RCC 7860 (cell line): ENCODE data around the gene TP63.

Experiments
- DNase-seq: peaks from one replicate; pipeline ENCODE4 v3.0.0-alpha.2; 2015; ENCODE audit warnings: low spot score
- FAIRE-seq: peaks from 2 replicates; lab custom pipeline; 2012; peaks lifted over from hg19 to GRCh38; lab: Jason Lieb, UNC

TP63 gene

DNA sequence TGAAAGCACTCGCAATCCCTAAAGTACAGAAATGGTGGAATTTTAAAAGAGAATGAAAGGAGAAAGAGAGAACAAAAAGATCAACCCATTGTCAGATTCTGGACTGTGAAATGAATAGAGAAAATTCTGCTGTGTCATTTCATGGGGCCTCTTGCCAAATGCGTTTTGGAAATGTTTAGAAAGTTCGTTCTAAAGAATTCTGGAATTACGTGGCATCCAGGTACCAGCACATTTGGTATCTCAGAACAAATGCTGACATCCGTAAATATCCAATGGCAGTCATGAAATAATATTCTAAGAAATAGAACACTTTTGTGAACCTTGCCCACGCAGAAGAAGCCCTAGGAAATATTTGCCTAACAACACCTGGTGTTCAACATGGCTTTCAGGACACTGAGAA lies 270.3 kb downstream of the TP63 start:
- FAIRE-seq, result no peak

DNA sequence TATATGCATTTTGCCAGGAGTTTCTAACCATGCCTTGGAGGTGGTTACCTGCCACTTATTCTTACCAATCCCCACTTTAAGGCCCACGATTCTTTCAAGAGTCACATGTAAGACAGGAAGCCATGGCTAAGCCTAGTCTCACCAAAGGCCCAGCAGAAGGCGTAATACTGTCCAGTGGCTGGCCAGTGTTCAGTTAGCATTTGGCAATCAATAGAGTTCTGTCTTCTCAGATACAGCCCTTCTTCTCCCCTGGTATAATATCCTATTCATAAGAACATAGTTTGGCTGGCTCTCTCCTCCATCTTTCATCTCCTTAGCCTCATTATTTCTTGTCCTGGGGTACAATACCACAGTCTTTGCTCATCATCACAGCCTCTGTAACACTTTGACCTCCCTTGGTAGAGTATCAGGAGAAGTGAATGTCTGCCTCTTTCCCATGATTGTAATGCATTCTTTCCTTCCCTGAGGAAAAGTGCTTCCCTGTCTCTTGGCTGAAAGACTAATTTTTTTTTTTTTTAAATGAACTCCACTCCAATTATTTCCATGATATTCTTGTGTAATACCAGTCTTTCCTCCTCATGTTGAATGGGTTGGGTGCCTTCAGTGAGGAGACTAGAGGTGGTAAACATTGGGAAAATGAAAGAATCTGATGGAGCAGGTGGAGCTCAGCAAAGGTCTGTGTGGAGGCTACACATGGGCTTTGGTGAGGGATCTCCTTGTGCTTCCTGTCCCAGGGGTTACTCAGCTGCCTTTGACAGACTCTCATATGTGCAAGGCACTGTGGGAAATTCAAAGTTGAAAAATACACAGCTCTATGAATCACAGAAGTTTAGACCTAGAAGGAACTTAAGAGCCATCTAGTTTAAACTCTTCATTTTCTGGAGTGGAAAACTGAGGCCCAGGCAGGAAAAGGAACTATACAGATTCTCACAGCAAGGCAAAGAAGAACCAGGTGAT lies 271.3 kb downstream of the TP63 start:
- DNase-seq (no peak), FAIRE-seq (no peak)

More for the DNA sequence above, 270.3 kb downstream of the TP63 start:
- DNase-seq, result no peak

DNA sequence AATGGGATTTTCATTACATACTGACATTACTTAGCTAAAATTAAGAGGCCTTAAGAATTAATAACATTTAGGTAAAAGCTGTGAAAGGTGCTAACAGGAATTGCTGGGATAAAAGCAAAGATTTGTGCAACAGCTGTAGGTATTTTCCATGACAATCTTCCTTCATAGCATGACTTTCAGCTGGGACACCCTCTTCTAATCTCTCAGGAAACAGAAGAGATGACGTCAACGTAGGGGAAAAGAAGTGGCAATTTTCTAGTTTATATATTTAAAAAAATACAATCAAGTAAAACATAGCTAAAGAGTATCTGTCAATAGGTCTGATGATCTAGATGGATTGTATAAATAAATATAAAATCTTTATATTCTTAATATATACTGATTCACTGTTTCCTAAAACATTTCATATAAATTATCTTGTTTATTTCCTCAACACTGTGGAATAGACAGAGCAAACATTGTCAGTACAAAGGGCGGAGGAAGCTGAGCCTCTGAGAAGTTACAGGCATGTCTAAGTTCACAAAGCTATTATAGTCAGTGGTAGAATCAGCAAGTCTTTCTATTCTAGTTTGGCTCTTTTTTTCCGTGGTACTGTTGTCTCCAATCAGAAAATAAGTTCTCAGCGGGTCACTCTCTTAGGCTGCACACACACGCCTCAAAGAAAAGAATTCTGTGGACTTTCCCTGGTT lies 272.5 kb downstream of the TP63 start:
- FAIRE-seq (no peak), DNase-seq (no peak)

DNA sequence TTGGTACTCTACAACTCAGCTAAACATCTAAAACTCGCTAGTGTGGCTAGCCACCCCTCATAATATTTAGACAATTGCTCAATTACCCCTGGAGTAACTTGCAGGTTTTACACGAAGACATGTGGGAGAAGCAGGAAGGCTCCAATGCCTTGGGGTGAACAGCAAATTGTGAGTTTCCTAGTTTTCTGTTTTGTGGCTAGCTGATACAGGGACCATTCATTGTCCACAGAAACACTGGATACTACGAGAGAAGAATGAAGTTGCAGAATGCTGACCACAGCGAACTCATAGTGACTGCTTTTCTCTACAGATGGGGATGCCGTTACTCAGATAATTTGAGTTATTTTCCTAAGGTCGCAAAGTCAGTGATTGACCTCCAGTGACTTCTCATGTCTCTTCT lies 276.6 kb downstream of the TP63 start:
- no peak for FAIRE-seq
- no peak for DNase-seq

DNA sequence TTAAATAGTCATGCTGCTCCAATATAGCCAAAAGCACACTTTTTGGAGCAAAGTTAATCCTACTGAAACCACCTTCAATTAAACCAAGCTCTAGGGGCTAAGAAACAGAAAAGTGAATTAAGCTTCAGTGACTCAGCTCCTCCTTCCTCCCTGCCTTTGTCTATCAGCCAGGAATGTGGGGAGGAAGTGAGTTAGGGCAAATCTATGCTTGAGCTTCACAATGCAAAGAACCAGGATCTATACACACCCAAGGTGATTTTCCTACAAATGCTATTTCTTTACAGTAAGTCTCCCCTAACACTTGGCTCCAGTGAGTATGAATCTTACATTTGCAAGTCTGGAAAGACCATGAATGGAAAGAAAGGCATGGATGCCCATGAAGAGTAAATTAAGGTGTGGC lies 277.5 kb downstream of the TP63 start:
- DNase-seq, result peak; percentile 51
- FAIRE-seq, result peak; percentile 73

DNA sequence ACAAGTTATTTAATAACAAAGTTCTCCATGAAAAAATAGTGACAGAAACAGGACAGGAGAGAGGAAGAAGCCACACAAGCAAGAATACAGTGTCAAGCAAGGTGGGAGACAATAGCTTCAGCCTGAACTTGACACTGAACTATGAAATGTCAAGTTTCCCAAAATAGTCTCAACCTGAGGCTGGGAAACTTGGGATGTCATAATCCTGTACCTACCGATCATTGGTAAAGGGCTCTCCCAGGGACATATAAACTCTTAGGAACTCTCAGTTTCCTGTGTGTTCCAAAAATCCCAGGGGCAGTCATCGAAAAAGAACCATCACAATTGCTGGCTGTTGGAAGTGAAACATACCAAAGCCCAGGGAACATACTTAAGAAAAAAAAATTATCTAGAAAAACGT lies 277.9 kb downstream of the TP63 start:
- no peak for FAIRE-seq
- no peak for DNase-seq

DNA sequence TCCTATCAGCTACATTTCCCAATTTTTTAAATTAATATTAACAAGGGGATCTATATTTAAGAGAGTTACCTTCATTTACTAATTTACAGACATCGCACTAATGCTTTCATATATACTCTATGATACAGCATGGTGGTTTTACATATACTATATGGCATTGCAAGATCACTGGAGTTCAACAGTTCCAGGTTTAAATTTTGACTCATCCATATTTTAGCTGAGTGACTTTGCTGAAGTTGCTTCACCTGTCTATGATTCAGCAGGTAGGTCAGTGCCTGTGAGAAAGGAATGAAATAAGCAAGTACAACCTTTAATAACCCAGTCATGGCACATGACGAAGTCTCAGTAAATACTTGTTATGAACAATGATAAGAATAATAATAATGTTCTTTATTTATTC lies 278.4 kb downstream of the TP63 start:
- peak; percentile 7 for FAIRE-seq

DNA sequence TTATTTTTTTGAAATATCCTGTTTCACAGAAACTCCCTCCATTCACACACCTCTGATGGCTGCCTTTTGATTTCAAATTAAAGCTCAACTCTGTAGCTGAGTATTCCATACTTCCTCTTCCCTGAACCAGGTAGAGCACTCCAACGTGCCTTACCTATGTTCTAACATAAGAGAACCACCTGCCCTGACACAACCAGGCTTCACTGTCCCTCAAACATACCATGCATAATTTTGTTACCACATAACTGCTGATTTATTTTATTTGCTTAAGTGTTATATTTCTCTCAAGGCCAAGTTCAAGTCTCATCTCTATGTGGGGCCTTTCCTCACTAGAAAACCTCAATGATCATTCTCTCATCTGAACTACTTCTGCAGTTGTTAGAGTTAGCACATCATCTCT lies 279.8 kb downstream of the TP63 start:
- no peak for DNase-seq
- no peak for FAIRE-seq

More for the DNA sequence above, 278.4 kb downstream of the TP63 start:
- DNase-seq, result no peak

DNA sequence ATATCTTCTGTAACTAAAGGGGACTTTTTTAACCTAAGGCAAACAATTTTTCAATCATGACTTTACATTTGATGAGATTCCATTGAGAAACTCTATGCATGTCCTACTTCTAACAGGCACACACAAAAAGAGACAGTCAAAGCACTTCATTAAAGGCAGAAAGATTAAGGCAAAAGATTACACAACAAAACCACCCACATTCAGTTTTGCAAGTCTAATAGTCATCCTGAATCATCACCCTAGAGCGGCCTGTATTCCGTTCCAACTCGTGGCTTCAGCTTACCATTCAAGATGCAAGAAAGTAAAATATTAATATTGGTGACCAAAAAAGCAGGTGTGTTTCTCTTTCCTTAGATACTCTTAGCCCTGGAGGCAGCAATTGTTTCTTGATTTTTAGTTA lies 283.6 kb downstream of the TP63 start:
- DNase-seq (peak; percentile 79), FAIRE-seq (peak; percentile 98)

DNA sequence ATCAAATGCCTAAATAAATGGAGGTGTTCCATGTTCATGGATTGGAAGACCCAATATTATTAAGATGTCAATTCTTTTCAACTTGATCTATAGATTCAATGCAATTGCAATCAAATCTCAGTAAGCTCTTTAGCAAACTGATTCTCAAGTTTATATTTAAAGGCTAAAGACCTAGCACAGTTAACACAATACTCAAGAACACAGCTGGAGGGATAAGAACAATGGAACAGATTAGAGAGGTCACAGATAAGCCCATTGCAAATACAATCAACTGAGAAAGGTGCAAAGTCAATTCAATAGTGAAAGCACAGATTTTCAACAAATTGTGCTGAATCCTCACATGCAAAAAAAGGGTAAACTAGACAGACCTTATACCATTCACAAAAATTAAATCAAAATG lies 290.6 kb downstream of the TP63 start:
- no peak for FAIRE-seq
- DNase-seq, result no peak

DNA sequence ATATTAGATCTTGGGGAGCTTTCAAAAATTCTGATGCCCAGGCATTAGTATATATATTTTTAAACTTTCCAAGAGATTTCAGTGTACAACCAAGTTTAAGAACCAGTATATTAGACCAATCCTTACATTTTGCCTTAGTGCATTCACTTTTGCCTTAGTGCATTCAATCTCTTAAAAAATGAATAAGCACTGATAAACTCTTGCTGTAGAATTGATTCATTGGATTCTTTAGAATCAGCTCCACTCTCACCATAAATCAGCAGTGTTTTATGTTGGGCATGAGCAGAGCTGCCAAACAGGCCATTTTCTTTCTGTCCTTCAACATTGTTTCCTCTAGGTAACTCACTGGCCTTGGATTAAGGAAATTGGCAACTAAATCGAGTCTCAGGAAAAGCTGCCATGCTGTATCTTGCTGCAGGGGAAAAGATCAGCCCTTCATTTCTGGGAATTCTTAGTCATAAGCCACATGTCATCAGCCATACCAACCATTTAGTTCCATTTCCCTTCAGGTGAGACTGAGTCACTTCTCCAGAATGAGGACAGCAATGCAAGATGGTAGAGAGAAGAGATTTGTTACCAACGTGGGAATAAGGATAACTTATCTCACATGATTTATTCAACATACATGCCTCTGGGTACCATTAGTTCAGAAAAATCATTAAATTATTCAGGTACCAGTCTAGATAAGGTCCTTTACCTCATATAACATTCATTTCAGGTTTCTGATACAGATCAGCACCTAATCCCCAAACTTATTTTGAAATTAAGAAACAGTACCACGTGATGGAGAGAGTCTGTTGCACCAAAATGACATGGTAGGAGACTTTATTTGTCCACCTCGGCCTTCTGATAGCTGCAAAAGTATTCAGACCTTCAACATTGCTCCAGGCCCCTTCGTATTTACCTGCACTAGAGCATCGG lies 297.0 kb downstream of the TP63 start:
- peak; percentile 53 for DNase-seq
- FAIRE-seq, result peak; percentile 72

DNA sequence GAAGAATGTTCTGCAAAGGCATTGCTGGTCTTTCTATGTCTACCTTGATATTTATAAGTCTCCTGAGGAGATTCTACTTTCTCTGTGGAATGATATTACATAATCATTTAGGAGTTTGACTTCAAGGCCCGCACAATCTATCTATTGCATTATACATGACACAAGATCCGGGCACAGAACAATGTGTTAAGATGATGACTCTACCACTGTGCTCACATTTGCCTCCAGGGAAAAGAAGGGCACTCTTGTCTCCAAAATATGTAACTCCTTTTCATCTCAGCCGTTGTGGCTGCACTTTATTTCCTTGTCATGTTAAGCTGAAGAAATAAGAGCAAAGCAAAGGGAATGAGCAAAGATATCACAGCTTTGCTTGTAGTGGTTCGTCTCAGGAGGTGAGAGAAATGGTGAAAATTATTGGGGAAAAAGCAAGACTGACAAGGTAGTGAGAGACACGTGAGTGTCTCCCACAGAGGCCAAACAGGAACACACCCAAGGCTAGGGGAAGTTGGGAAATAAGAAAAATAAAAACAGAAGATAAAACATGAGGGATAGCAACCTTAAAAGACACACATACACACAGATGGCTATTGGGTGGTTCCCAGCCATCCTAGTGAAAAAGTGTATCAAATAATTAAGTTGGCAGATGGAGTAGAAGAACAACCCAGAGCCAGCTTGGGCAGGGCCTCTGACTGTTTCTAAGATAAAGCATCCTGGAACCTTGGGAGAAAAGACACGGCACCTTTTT lies 305.2 kb downstream of the TP63 start:
- no peak for DNase-seq
- no peak for FAIRE-seq

DNA sequence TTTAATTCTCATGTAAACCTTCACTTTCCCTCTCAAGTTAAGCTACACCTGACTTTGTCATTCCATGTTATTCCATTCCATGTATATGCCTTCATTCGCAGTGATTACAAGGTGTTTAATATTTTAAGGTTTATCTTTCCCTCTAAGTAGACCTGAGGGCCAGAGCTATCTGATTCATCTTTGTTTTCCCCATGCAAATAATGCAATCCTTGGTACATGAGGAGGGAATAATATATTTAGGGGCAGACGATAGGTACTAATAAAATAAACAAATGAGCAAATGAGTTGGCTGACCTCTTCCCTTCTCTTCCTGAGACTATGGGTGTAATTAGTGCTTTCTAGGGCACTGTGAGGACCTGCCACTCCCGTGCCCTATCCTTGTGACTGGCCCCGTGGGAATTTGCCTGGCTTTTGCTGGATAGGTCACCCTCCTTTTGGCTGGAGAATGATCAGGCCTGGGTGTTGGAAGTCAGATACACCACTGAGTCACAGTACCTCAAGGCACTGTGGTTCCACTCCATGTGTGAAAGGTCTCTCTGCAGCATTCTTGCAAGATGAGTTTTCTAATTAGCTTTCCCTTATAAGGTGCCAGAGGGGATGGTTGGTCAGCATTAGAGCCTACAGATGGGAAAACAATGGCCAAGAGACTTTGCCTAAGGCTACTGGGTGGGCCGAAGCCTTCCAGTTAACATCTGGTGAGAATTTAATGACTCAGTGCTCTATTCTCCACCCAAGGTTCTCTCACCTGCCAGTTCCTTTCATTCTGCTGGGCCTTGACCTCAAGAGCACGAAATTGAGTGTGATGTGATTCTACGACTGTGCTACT lies 306.3 kb downstream of the TP63 start:
- FAIRE-seq (peak; percentile 98), DNase-seq (peak; percentile 100)

DNA sequence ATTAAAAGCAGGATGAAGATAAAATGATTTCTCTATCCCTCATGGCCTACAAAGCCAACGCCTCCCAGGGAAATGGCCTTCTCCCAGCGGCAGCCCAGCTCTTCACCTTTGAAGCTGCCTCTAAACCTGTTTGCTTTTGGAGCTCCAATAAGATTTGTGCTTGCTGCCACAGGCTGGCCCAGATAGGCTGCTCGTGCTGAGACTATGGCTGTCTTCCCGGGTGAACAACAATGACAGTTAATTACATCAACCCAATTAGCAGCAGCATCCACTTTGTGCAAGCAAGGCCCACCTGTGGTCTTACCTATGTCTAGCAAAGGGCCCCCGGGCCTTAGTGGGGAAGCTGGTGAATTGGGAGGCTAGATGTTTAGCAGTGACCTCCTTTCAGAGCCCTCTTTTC lies 309.9 kb downstream of the TP63 start:
- FAIRE-seq (no peak), DNase-seq (no peak)

DNA sequence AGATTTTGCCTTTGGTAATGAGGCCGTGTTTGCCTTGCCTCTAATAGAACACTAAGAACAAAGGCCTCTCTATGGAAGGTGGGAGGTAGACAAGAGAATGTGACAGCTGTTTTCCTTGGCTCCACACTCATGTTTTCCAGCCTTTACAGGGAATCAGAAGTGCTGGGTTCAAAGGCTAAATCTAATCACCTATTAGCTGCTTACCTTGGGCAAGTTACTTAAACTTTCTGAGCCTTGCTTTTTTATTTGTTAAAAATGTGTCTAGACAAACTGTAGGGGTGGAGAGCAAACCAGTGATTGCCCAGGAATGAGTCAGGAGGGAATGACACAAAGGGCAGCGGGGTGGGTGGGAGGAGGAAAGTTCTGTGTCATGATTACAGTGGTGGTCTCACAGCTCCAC lies 310.5 kb downstream of the TP63 start:
- FAIRE-seq (peak; percentile 7), DNase-seq (peak; percentile 47)

DNA sequence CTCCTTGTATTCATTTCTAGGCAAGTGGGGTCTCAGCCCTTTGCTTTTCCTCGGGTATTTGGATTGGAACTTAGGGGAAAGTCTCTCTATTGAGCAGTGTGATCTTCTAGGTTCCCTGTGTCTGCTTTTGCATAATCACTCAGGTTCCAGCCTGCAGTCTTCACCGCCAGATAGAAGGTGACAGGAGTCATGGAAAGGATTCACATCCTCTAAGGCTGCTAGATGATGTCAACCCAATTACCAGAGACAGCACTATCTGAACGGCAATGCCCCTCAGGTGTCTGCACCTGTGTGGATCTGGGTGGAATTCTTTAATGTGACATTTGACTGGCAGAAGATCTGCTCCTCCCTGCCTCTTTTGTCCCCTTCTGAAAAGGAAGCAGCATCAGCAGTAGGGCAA lies 311.8 kb downstream of the TP63 start:
- FAIRE-seq (no peak), DNase-seq (no peak)

DNA sequence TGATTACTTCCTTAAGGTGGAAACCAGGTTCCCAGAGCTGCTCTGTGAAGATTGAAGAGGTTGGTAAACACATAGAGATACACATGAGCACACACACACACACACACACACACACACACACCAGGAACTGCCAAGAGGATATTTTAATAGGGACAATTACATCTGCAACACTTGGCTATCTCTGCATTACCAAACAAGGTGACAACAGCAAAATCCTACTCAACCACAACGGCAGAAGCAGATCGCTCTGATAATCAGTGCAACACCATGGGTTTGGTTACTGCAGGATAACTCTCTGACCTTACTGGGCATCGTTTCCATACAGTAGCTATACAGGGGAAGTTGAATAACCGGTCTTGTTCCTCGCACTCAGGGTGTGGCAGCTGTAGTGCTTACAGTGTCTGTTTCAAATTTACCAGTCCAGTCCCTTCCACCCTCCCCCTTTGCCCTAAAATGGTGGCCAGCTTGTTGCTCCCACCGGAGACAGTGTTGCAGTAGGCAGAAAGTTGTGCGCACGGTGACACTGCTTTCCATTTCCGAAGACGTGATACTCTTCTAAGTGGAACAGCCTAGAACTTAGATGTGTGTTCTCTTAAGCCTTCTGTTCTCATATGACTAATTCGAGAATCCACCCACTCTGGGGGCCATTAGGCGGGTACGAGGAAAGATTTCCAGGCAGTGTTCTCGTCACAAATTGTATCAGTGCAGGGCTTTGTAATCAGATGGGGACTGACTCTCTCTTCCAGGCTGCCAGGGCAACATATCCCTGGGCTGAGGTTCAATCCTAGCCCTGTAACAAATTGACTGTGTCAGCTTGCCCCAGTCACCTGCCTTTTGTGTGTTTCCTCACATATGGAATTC lies 313.3 kb downstream of the TP63 start:
- DNase-seq (no peak), FAIRE-seq (no peak)

DNA sequence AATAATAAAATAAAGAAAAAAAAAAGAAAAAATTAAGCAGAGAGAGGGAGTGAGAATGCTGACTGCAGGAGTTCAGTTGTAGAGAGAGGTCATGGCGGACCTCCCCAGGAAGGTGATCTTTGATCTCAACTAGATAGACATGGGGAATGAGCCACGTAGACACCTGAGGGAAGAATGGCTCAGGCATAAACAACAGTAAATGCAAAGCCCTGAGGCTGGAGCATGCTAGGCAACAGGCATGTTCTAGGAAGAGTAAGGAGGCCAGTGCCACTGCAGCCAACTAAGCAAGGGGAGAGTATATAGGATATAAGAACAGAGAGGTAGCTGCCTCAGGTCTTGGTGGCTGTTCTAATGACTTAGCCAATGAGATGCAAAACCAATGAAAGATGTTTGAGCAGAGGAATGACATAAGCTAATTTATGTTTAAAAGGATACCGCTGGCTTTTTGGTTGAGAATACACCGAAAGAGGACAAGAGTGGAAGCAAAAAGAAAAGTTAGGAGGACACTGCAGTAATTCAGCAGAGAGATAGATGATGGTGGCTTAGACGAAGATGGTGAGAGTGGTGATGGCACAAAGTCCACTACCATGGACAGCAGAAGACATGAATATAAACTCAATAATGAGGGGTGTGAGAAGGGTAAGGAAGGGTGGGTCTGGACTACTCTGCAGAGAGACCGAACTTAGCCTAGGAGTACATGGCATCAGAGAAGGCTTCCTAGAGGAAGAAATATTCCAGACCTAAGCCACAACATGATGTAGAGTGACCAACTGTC lies 314.9 kb downstream of the TP63 start:
- FAIRE-seq, result no peak
- no peak for DNase-seq
